Measurements from ENCODE around the gene ERVH48-1.
"Not testable (repeated sequence)": the region's sequence is repeated elsewhere in the genome, so short reads cannot be mapped to it uniquely, and the experiment has no call there.

ERVH48-1 gene

GRCh38 chr21:42931560-42932235, 6.3 kb upstream of the ERVH48-1 start:
- no peaks in the 10 kb centered on the region for H3K9me2 ChIP-seq (replicated peaks; ENCODE audit: control insufficient read depth, low read length)
- H3K4me3 ChIP-seq (ENCODE audit: low read length), result no peak overlapping the region
- H3K4me1 ChIP-seq (ENCODE audit: control insufficient read depth, low read length), result peaks cover 7% of the 10 kb centered on the region
- H3K9me3 ChIP-seq (ENCODE audit: control insufficient read depth, insufficient read depth, low read length), result no peaks in the 10 kb centered on the region
- H3K36me3 ChIP-seq (ENCODE audit: control insufficient read depth, low read length), result no peaks in the 10 kb centered on the region
- H3K27me3 ChIP-seq (ENCODE audit: control insufficient read depth, low read length), result no peaks in the 10 kb centered on the region
- no peak overlapping the region for H3K4me2 ChIP-seq (ENCODE audit: low read length)
- no peaks in the 10 kb centered on the region for H3K79me2 ChIP-seq (ENCODE audit: control insufficient read depth, low read length)
- no peaks in the 10 kb centered on the region for H4K20me1 ChIP-seq (ENCODE audit: control insufficient read depth, insufficient read depth, low read depth, low read length)
- no peaks in the 10 kb centered on the region for H3F3A ChIP-seq (ENCODE audit: control insufficient read depth, insufficient read depth)
- H3K27ac ChIP-seq (ENCODE audit: low read depth, low read length), result no peak overlapping the region
- TF ChIP-seq CTCF (IDR thresholded peaks at IDR 0.05; ENCODE audit: low read depth, low read length, poor library complexity, severe bottlenecking), result no peak
- no peak for TF ChIP-seq EZH2phosphoT487 (IDR thresholded peaks at IDR 0.05; ENCODE audit: borderline replicate concordance, low read length)

GRCh38 chr21:42929969-42930368, 4.5 kb upstream of the ERVH48-1 start:
- Histone ChIP-seq H3K27me3 (ENCODE audit: control insufficient read depth, low read length) (no peaks in the 10 kb centered on the region), H3K36me3 (ENCODE audit: control insufficient read depth, low read length) (no peaks in the 10 kb centered on the region), H3K27ac (ENCODE audit: low read depth, low read length) (no peak overlapping the region), H3K4me1 (ENCODE audit: control insufficient read depth, low read length) (peaks cover 6% of the 10 kb centered on the region), H3F3A (ENCODE audit: control insufficient read depth, insufficient read depth) (no peaks in the 10 kb centered on the region), H4K20me1 (ENCODE audit: control insufficient read depth, insufficient read depth, low read depth, low read length) (no peaks in the 10 kb centered on the region), H3K4me3 (ENCODE audit: low read length) (no peak overlapping the region), H3K4me2 (ENCODE audit: low read length) (no peak overlapping the region), H3K9me2 (replicated peaks; ENCODE audit: control insufficient read depth, low read length) (no peaks in the 10 kb centered on the region), H3K9me3 (ENCODE audit: control insufficient read depth, insufficient read depth, low read length) (no peaks in the 10 kb centered on the region), H3K79me2 (ENCODE audit: control insufficient read depth, low read length) (no peaks in the 10 kb centered on the region)
- TF ChIP-seq EZH2phosphoT487 (IDR thresholded peaks at IDR 0.05; ENCODE audit: borderline replicate concordance, low read length) (no peak), CTCF (IDR thresholded peaks at IDR 0.05; ENCODE audit: low read depth, low read length, poor library complexity, severe bottlenecking) (no peak)

GRCh38 chr21:42927474-42928200, 2.2 kb upstream of the ERVH48-1 start:
- peaks cover 22% of the 10 kb centered on the region for H3K4me1 ChIP-seq (ENCODE audit: control insufficient read depth, low read length)
- H3K9me2 ChIP-seq (replicated peaks; ENCODE audit: control insufficient read depth, low read length); H3K79me2 ChIP-seq (ENCODE audit: control insufficient read depth, low read length); H3K27me3 ChIP-seq (ENCODE audit: control insufficient read depth, low read length); H4K20me1 ChIP-seq (ENCODE audit: control insufficient read depth, insufficient read depth, low read depth, low read length); H3K4me2 ChIP-seq (ENCODE audit: low read length); H3K4me3 ChIP-seq (ENCODE audit: low read length); H3K36me3 ChIP-seq (ENCODE audit: control insufficient read depth, low read length); H3F3A ChIP-seq (ENCODE audit: control insufficient read depth, insufficient read depth); H3K9me3 ChIP-seq (ENCODE audit: control insufficient read depth, insufficient read depth, low read length); H3K27ac ChIP-seq (ENCODE audit: low read depth, low read length): not testable (repeated sequence)

GRCh38 chr21:42924433-42924751, 1.0 kb downstream of the ERVH48-1 start:
- H3K4me2 ChIP-seq (ENCODE audit: low read length), result peak overlapping the region; percentile 78
- no peaks in the 10 kb centered on the region for H3K36me3 ChIP-seq (ENCODE audit: control insufficient read depth, low read length)
- H3K4me3 ChIP-seq (ENCODE audit: low read length), result peak overlapping the region; percentile 63
- H3K9me3 ChIP-seq (ENCODE audit: control insufficient read depth, insufficient read depth, low read length), result no peaks in the 10 kb centered on the region
- no peaks in the 10 kb centered on the region for H3K9me2 ChIP-seq (replicated peaks; ENCODE audit: control insufficient read depth, low read length)
- H3K27me3 ChIP-seq (ENCODE audit: control insufficient read depth, low read length), result no peaks in the 10 kb centered on the region
- peaks cover 16% of the 10 kb centered on the region for H3K4me1 ChIP-seq (ENCODE audit: control insufficient read depth, low read length)
- TF ChIP-seq EZH2phosphoT487 (IDR thresholded peaks at IDR 0.05; ENCODE audit: borderline replicate concordance, low read length), result no peak
- no peak for TF ChIP-seq CTCF (IDR thresholded peaks at IDR 0.05; ENCODE audit: low read depth, low read length, poor library complexity, severe bottlenecking)
- H4K20me1 ChIP-seq (ENCODE audit: control insufficient read depth, insufficient read depth, low read depth, low read length), result no peaks in the 10 kb centered on the region
- H3F3A ChIP-seq (ENCODE audit: control insufficient read depth, insufficient read depth), result no peaks in the 10 kb centered on the region
- no peaks in the 10 kb centered on the region for H3K79me2 ChIP-seq (ENCODE audit: control insufficient read depth, low read length)
- H3K27ac ChIP-seq (ENCODE audit: low read depth, low read length), result peak overlapping the region; percentile 41

Data from DOHH2 (cell line).